Tibial artery (tissue), 4 donors: ENCODE data around the gene EYS.

Experiments
- DNase-seq, 2 donors: peaks; one replicate each; pipeline ENCODE4 v3.0.0-alpha.2; 2019
- H3K27ac ChIP-seq, 2 donors: fragments of 200-600 bp; sonication (generic) in 1 of 2; 1 replicate in 1 of 2; 2 replicates in 1 of 2; pipeline ENCODE4 v1.5.1; 2018 to 2019; ENCODE audit warnings: mild to moderate bottlenecking in 1 of 2
- H3K27me3 ChIP-seq, 2 donors: fragments of 200-600 bp; sonication (generic) in 1 of 2; one replicate each; pipeline versions ENCODE4 v1.5.1 to v1.6.0; 2016 to 2019
- H3K36me3 ChIP-seq, 3 donors: fragments of 200-600 bp; sonication (generic) in 2 of 3; one replicate each; pipeline ENCODE4 v1.5.1; 2016 to 2019; ENCODE audit warnings: mild to moderate bottlenecking in 2 of 3
- H3K4me1 ChIP-seq, 4 donors: fragments of 200-600 bp; sonication (generic) in 2 of 4; 1 replicate in 3 of 4; 2 replicates in 1 of 4; pipeline ENCODE4 v1.5.1; 2016 to 2019
- H3K4me3 ChIP-seq, 2 donors: fragments of 200-600 bp; sonication (generic) in 1 of 2; 1 replicate in 1 of 2; 2 replicates in 1 of 2; pipeline ENCODE4 v1.5.1; 2018 to 2019; ENCODE audit warnings: mild to moderate bottlenecking in 2 of 2
- H3K9me3 ChIP-seq, 3 donors: fragments of 200-600 bp; sonication (generic) in 1 of 3; one replicate each; pipeline ENCODE4 v1.5.1; 2016 to 2019
- CTCF ChIP-seq, 2 experiments: fragments of 200-600 bp in 1 of 2; fragments of 450-650 bp in 1 of 2; IDR thresholded peaks; one replicate each; pipeline ENCODE4 v1.5.1; 2017 to 2019; ENCODE audit warnings: antibody characterized with exemption in 2 of 2, mild to moderate bottlenecking in 1 of 2, moderate library complexity in 1 of 2
- intact Hi-C: fragments of 100-400 bp; cut with DNase I; formaldehyde crosslinking; loops from one replicate; pipeline ENCODE4 v1.15.0; 2023; ENCODE audit warnings: low total_unique reads

Gene EYS

DNA sequence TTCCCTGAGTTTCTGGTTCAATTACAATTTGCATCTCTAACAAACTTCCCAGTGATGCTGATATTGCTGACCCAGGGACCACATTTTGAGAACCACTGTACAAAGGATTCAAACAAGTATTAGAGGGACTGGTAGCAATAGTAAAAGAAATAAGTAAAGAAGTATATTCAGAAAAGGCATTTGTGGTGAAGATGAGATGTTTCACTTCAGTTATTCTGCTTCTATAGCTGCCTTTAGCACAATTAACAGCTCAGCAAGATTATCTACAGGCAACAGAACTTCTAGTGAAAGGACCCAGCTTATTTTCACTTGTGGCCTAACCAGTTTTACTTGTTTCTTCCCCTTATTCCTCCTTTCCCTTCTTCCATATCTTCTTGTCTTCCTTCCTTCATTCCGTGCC, 1922.0 kb downstream of the EYS start:
- no peaks in the 10 kb centered on the region for H3K4me1 ChIP-seq
- H3K4me3 ChIP-seq = no peak overlapping the region
- intact Hi-C loops = no loop called here
- H3K27ac ChIP-seq = no peak overlapping the region
- no peak for TF ChIP-seq CTCF (IDR thresholded peaks at IDR 0.05)
- no peaks in the 10 kb centered on the region for H3K27me3 ChIP-seq
- DNase-seq = no peak
- no peaks in the 10 kb centered on the region for H3K36me3 ChIP-seq
- H3K9me3 ChIP-seq = no peaks in the 10 kb centered on the region

- no peak overlapping the region for H3K4me3 ChIP-seq
- no peak overlapping the region for H3K27ac ChIP-seq
- TF ChIP-seq CTCF (IDR thresholded peaks at IDR 0.05) = no peak
- no peaks in the 10 kb centered on the region for H3K9me3 ChIP-seq
- no peaks in the 10 kb centered on the region for H3K36me3 ChIP-seq
- DNase-seq = no peak
- intact Hi-C loops = no loop called here
- no peaks in the 10 kb centered on the region for H3K27me3 ChIP-seq
- H3K4me1 ChIP-seq = no peaks in the 10 kb centered on the region
Measured at GRCh38 chr6:63783096-63783495, 1923.9 kb downstream of the EYS start.

DNA sequence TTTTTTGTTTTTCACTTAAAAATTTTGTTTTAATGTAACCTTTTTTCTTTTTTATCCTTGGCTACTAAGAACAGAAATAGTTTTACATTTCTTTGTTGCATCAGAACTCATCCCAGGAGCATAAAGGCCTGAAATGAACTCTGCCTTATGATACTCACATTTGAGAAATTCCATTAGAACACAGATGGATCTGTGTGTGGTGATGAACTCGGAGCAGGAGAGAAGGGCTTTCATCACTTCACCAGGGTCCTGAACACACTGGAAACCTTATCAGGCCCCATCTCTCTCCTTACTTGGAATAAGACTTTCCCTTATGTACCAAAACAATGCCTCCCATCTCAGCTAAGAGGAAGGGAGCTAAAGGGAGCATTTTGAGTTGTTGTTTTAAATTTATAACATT, 1932.1 kb downstream of the EYS start:
- Histone ChIP-seq H3K9me3 (no peaks in the 10 kb centered on the region), H3K27me3 (no peaks in the 10 kb centered on the region), H3K36me3 (no peaks in the 10 kb centered on the region), H3K4me3 (no peak overlapping the region), H3K4me1 (no peaks in the 10 kb centered on the region), H3K27ac (no peak overlapping the region)
- intact Hi-C loops = no loop called here
- no peak for TF ChIP-seq CTCF (IDR thresholded peaks at IDR 0.05)
- no peak for DNase-seq

DNA sequence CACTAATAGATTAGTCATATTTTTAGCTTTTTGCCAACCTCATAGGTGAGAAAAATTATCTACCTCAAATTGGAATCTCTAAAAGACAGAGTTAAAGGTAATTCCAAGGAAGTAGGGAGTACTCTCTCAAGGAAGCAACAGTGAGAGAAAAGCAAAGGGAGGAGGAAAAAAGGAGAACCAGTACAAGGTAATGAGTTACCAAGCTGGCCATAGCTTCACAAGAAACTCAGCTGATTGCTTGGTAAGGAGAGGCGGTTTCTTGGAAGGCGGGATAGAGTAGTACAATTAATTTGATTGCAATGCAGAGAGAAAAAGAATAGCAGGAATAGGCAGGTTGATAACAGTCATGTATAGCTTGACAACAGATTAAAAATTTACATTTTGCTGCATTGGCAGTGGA, 1933.8 kb downstream of the EYS start:
- no peak for TF ChIP-seq CTCF (IDR thresholded peaks at IDR 0.05)
- Histone ChIP-seq H3K27me3 (no peaks in the 10 kb centered on the region), H3K4me3 (no peak overlapping the region), H3K4me1 (no peaks in the 10 kb centered on the region), H3K9me3 (no peaks in the 10 kb centered on the region), H3K36me3 (no peaks in the 10 kb centered on the region), H3K27ac (no peak overlapping the region)
- intact Hi-C loops = no loop called here
- no peak for DNase-seq

GRCh38 chr6:63765828-63766227, 1941.2 kb downstream of the EYS start:
- H3K4me3 ChIP-seq = no peak overlapping the region
- H3K27me3 ChIP-seq = no peaks in the 10 kb centered on the region
- no peaks in the 10 kb centered on the region for H3K36me3 ChIP-seq
- DNase-seq = no peak
- H3K4me1 ChIP-seq = no peaks in the 10 kb centered on the region
- TF ChIP-seq CTCF (IDR thresholded peaks at IDR 0.05) = no peak
- H3K27ac ChIP-seq = no peak overlapping the region
- intact Hi-C loops = no loop called here
- H3K9me3 ChIP-seq = no peaks in the 10 kb centered on the region

GRCh38 chr6:63764318-63764916, 1942.6 kb downstream of the EYS start:
- no peaks in the 10 kb centered on the region for H3K9me3 ChIP-seq
- no peak for DNase-seq
- intact Hi-C loops = no loop called here
- H3K4me3 ChIP-seq = no peak overlapping the region
- peak; percentile 38 to 56 for TF ChIP-seq CTCF (IDR thresholded peaks at IDR 0.05)
- no peaks in the 10 kb centered on the region for H3K36me3 ChIP-seq
- H3K4me1 ChIP-seq = no peaks in the 10 kb centered on the region
- no peak overlapping the region for H3K27ac ChIP-seq
- H3K27me3 ChIP-seq = no peaks in the 10 kb centered on the region
